NB4 (cell line): ENCODE data around the gene ZNF394.

Experiments
- DNase-seq: peaks from one replicate; pipeline ENCODE4 v3.0.0; 2010; ENCODE audit warnings: low read depth
- H3K4me3 ChIP-seq: one replicate; pipeline ENCODE4 v1.5.1; 2011; ENCODE audit warnings: mild to moderate bottlenecking, low read depth, low read length, moderate library complexity
- MYC ChIP-seq: IDR thresholded peaks from 2 replicates; pipeline ENCODE4 v1.6.1; 2011; ENCODE audit warnings: low read depth, low read length
- POLR2A ChIP-seq: IDR thresholded peaks from 2 replicates; pipeline ENCODE4 v1.6.1; 2011; ENCODE audit warnings: mild to moderate bottlenecking; ENCODE audit not compliant: insufficient read length; ENCODE audit errors: extremely low read depth
- TF ChIP-seq, protein P1 (sequence below): IDR thresholded peaks from 2 replicates; pipeline ENCODE4 v1.6.1; 2011; ENCODE audit warnings: low read depth, low read length
- TF ChIP-seq, protein P2 (sequence below): IDR thresholded peaks from one replicate; pipeline ENCODE4 v1.5.1; 2012; ENCODE audit warnings: low read depth, low read length

The ZNF394 gene

DNA sequence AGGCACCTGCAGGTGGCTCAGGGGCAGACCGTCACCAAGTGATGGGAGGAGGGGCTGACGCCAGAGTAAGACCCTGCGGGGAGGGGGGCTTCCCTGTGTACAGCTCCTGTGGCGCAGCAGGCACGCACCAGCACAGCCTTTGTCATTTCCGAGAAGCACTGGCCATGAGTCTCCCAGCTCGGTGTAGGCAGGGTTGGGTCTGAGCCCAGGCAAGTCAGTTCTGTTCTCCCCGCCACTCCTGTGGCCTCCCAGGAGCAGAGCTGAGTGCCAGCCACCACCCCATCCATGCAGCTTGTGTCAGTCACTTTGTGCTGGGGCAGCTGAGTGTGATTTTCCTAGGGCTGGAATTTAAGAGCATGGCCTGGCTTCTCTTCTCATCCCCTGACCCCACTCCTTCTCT, 48.1 kb downstream of the ZNF394 start:
- H3K4me3 ChIP-seq: no peak overlapping the region
- TF ChIP-seq, protein P1, sequence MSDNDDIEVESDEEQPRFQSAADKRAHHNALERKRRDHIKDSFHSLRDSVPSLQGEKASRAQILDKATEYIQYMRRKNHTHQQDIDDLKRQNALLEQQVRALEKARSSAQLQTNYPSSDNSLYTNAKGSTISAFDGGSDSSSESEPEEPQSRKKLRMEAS: no peak
- TF ChIP-seq POLR2A (no peak), MYC (no peak)
- TF ChIP-seq, protein P2, sequence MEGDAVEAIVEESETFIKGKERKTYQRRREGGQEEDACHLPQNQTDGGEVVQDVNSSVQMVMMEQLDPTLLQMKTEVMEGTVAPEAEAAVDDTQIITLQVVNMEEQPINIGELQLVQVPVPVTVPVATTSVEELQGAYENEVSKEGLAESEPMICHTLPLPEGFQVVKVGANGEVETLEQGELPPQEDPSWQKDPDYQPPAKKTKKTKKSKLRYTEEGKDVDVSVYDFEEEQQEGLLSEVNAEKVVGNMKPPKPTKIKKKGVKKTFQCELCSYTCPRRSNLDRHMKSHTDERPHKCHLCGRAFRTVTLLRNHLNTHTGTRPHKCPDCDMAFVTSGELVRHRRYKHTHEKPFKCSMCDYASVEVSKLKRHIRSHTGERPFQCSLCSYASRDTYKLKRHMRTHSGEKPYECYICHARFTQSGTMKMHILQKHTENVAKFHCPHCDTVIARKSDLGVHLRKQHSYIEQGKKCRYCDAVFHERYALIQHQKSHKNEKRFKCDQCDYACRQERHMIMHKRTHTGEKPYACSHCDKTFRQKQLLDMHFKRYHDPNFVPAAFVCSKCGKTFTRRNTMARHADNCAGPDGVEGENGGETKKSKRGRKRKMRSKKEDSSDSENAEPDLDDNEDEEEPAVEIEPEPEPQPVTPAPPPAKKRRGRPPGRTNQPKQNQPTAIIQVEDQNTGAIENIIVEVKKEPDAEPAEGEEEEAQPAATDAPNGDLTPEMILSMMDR: no peak
- no peak for DNase-seq

DNA sequence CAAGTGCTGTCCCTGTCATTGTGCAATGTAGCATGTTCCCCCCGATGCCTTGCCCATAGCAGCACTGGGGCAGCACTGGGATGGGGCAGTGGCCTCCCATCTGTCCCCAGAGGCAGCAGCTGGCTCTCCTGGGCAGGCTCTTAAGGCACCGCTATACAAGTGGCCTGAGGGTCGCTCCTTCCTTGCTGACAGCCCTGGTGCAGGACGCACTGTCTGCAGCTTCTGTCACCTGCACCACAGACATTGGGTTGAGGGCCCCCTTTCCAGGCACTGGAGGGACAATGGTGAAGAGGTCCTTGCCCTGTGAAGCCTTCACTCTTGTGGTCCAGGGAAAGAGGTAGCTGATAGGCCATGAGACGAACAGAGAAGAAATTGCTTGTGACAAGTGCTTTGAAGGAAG, 50.8 kb downstream of the ZNF394 start:
- TF ChIP-seq POLR2A: no peak
- no peak for TF ChIP-seq MYC
- TF ChIP-seq, protein P2: no peak
- TF ChIP-seq, protein P1: no peak
- H3K4me3 ChIP-seq: no peak overlapping the region
- DNase-seq: no peak

DNA sequence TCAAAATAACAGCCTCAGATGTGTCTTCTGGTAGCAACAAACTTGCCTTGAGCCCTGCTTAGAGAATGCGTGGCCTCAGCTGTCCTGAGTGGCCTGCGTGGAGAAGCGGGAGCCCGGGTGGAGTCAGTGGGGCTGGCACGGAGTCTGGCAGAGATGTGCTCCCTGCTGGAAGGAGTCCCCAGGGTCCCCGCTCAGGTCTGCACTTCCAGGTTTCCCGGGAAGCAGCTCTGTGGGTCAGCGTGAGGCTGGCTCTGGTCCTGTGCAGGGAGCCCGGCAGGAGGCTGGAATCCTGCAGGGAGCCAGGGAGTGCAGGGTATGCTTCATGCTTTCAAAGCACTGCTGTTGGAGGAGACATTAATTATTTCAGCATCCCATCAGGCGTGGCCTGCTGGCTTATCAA, 51.2 kb downstream of the ZNF394 start:
- DNase-seq: no peak
- TF ChIP-seq, protein P2: no peak
- TF ChIP-seq MYC (no peak), POLR2A (no peak)
- TF ChIP-seq, protein P1: no peak
- no peak overlapping the region for H3K4me3 ChIP-seq

DNA sequence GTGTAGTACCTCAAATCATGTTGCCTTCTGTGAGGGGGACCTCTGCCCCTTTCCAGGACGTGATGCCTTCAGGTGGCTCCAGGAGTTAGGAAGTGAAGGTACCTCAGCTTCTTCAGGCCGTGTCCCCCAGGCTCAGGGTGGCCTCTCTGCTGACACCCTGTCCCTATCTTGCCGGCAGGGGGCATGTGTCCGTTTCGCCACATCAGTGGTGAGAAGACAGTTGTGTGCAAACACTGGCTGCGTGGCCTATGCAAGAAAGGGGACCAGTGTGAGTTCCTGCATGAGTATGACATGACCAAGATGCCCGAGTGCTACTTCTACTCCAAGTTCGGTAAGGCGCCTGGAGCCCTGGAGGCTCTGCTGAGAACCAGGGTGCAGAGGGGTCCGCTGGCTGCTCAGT, 52.1 kb downstream of the ZNF394 start:
- no peak overlapping the region for H3K4me3 ChIP-seq
- DNase-seq: peak; percentile 52
- no peak for TF ChIP-seq MYC
- TF ChIP-seq, protein P2: peak; percentile 33

DNA sequence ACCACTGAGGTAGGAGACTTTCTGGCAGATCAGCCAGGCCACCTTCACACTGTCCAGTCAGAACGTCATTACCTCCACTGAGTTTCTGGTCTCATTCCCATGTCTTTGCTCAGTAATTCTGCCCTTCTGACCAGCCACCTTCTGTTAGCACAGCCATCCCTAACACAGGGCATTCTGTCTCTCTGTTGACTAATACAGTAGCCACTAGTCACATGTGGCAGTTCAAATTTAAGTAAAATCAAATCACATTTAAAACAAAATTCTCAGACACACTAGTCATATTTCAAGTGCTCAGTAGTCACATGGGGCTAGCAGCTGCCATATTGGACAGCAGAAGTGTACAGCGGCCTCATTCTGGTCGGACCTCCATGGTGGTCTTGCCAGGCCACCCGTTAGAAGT, 54.0 kb downstream of the ZNF394 start:
- no peak overlapping the region for H3K4me3 ChIP-seq
- DNase-seq: no peak
- TF ChIP-seq, protein P2: no peak
- no peak for TF ChIP-seq MYC
- TF ChIP-seq, protein P1: no peak
- no peak for TF ChIP-seq POLR2A
